Pancreas (tissue), 10 donors: ENCODE results near the gene NAV3. TPM values are rescaled to one million over a fixed set of nuclear protein-coding genes. Genes with fewer than 3 reads are reported as not detected.
"Not testable (repeated sequence)": the region's sequence is repeated elsewhere in the genome, so short reads cannot be mapped to it uniquely, and the experiment has no call there.

ENCODE experiments used
- ATAC-seq, 4 donors: fragments of 200-7000 bp; cut with Tn5 transposase; one replicate each; pipeline versions ENCODE4 v1.8.0 to v1.9.1; 2020; ENCODE audit warnings: mild to moderate bottlenecking in 4 of 4, moderate library complexity in 4 of 4
- DNase-seq, 6 donors: peaks; one replicate each; pipeline ENCODE4 v3.0.0-alpha.2; 2020
- FAIRE-seq: peaks from 2 replicates; lab custom pipeline; 2012; peaks lifted over from hg19 to GRCh38; lab: Jason Lieb, UNC
- H3K27ac ChIP-seq, 4 donors: fragments of 200-600 bp; sonication (generic); 1 replicate in 3 of 4; 2 replicates in 1 of 4; pipeline versions ENCODE4 v1.5.0 to v1.8.0; 2020
- H3K27me3 ChIP-seq, 4 donors: fragments of 200-600 bp; one replicate each; pipeline ENCODE4 v1.8.0; 2021
- H3K36me3 ChIP-seq, 3 donors: fragments of 200-600 bp; sonication (generic) in 1 of 3; one replicate each; pipeline versions ENCODE4 v1.5.0 to v1.8.0; 2020 to 2021
- H3K4me1 ChIP-seq, 3 donors: fragments of 200-600 bp; one replicate each; pipeline ENCODE4 v1.8.0; 2021
- H3K4me3 ChIP-seq, 4 donors: fragments of 200-600 bp; sonication (generic) in 2 of 4; one replicate each; pipeline versions ENCODE4 v1.5.0 to v1.8.0; 2020 to 2021
- H3K9me3 ChIP-seq, 4 donors: fragments of 200-600 bp; one replicate each; pipeline ENCODE4 v1.8.0; 2021
- WGBS, 2 donors: extraction: QIAGEN DNeasy Blood & Tissue Kit; methylation state at CpG; one replicate each; pipeline ENCODE4 v1.1.7; 2013; 5-methylcytosine and 5-hydroxymethylcytosine counted together
- intact Hi-C, 3 donors: fragments of 100-400 bp; cut with DNase I; formaldehyde crosslinking; loops; one replicate each; pipeline versions ENCODE4 v1.11.1 to v1.14.2; 2022
- polyA plus RNA-seq, 2 donors: library from polyadenylated mRNA; stranded (reverse); fragments of 200-250 nt; gene quantifications; one replicate each; pipeline ENCODE4 v1.2.3, GENCODE V29; 2013
- total RNA-seq, 6 donors: library from RNA; stranded (reverse); fragmentation: NEBNext Ultra II Directional in 4 of 6; extraction: Animal tissue kit (Norgen Biotek cat#: 25700) in 4 of 6; gene quantifications; one replicate each; pipeline versions ENCODE4 v1.2.1 to v1.2.4, GENCODE V29; 2021 to 2023
- TF ChIP-seq, protein P1 (sequence below), 4 donors: fragments of 200-600 bp; sonication (generic) in 3 of 4; IDR thresholded peaks; one replicate each; pipeline versions ENCODE4 v1.5.0 to v1.8.0; 2021; ENCODE audit warnings: antibody characterized with exemption in 4 of 4
- donor health status: healthy with polysubstance abuse.
- donor health status: DM: no; HTN: no; CAD: no; lungs with moderate emphysema.
- donor health status: DM: no; HTN: no; CAD: no.
- donor health status: control.
- donor health status: control.
- donor health status: Bipolar disorder and iron deficiency.
- donor health status: DM: yes; HTN: yes; CAD: no.
- donor health status: DM: no; HTN: no; CAD: no.
- donor health status: DM: no; HTN: no; CAD: no.
- donor health status: DM: yes; HTN: yes; CAD: no.

Gene NAV3
- total and polyA plus RNA-seq, 8 donors: 0.46 to 3.7 (median 0.68) TPM

DNA sequence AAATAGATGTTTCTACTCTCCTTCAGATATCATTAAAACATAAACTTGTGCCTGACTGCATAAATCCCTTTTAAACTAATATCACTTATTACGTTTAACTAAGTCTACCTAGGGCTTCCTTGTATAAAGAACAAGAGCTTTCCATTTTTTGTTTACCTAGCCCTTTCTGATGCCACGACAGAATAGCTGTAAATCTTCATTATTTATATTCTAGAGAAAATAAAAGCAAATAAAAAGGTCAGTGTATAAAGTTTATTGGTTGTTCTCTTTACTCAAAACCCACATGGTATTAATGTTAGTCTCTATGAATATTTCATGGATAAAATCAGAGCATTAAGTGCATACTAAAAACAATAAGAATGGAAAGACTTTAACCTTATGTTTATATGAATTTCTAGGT, 269.1 kb downstream of the NAV3 start:
- ATAC-seq (no peak), DNase-seq (no peak), FAIRE-seq (no peak)
- Histone ChIP-seq H3K9me3 (no peaks in the 10 kb centered on the region), H3K27ac (no peak overlapping the region), H3K4me1 (no peaks in the 10 kb centered on the region), H3K27me3 (no peaks in the 10 kb centered on the region), H3K36me3 (no peaks in the 10 kb centered on the region), H3K4me3 (no peak overlapping the region)
- WGBS, 2 donors: 19 to 55% methylated on average over 2 of the region's 2 CpGs
- intact Hi-C loops: no loop called here
- TF ChIP-seq, protein P1, sequence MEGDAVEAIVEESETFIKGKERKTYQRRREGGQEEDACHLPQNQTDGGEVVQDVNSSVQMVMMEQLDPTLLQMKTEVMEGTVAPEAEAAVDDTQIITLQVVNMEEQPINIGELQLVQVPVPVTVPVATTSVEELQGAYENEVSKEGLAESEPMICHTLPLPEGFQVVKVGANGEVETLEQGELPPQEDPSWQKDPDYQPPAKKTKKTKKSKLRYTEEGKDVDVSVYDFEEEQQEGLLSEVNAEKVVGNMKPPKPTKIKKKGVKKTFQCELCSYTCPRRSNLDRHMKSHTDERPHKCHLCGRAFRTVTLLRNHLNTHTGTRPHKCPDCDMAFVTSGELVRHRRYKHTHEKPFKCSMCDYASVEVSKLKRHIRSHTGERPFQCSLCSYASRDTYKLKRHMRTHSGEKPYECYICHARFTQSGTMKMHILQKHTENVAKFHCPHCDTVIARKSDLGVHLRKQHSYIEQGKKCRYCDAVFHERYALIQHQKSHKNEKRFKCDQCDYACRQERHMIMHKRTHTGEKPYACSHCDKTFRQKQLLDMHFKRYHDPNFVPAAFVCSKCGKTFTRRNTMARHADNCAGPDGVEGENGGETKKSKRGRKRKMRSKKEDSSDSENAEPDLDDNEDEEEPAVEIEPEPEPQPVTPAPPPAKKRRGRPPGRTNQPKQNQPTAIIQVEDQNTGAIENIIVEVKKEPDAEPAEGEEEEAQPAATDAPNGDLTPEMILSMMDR (IDR thresholded peaks at IDR 0.05): no peak

DNA sequence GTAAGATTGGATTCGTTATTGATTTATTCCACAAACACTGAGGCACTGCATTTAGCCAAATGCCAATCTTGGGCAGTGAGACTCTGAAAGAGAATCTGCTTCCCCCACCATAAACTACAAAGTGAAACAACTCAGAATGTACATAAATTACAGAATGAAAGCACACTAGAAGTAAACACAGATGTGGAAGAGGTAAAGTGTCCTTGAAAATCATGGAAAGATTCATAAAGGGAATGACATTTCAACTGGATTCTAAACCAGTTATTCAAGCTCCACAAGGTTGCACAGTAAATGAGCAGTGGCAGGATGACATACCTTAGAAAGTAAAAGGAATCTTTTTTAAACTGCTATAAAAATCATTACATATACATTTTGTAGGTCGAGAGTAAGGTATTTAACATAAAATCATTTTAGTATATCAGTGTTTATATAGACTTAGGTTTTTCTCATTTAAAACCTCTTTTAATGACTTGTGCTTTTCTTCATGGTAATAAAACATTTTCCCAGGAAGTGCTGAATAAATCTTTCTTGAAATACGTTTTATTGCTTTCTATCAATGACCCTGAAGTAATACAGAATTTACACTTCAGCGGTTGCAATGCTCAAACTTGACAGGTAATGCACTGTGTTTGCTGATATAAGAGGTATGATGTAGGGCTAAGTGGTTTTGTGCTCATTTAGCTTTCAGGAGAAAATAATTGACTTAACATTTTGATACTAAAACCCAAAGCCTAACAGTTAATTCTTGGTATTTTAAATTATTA, 270.6 kb downstream of the NAV3 start:
- no peak for DNase-seq
- peak in 2 of 4 donors; percentile 64 to 75 for ATAC-seq
- Histone ChIP-seq H3K9me3 (no peaks in the 10 kb centered on the region), H3K36me3 (no peaks in the 10 kb centered on the region), H3K27ac (no peak overlapping the region), H3K27me3 (no peaks in the 10 kb centered on the region), H3K4me3 (no peak overlapping the region), H3K4me1 (no peaks in the 10 kb centered on the region)
- intact Hi-C loops: no loop called here
- TF ChIP-seq, protein P1 (IDR thresholded peaks at IDR 0.05): no peak
- no peak for FAIRE-seq
- 10 to 13% methylated on average over 4 of the region's 4 CpGs for WGBS, 2 donors

GRCh38 chr12:78101946-78102635, 271.4 kb downstream of the NAV3 start:
- Histone ChIP-seq H3K4me1 (no peaks in the 10 kb centered on the region), H3K27me3 (no peaks in the 10 kb centered on the region), H3K27ac (no peak overlapping the region), H3K36me3 (no peaks in the 10 kb centered on the region), H3K4me3 (no peak overlapping the region), H3K9me3 (no peaks in the 10 kb centered on the region)
- 44 to 78% methylated on average over 4 of the region's 4 CpGs for WGBS, 2 donors
- DNase-seq (no peak), FAIRE-seq (peak; percentile 26), ATAC-seq (peak in 2 of 4 donors; percentile 15 to 44)
- intact Hi-C loops: no loop called here
- TF ChIP-seq, protein P1 (IDR thresholded peaks at IDR 0.05): no peak

- H3K27me3 ChIP-seq, FAIRE-seq, intact Hi-C loops, H3K4me1 ChIP-seq, DNase-seq, ATAC-seq, H3K4me3 ChIP-seq, H3K9me3 ChIP-seq, H3K36me3 ChIP-seq, H3K27ac ChIP-seq: not testable (repeated sequence)
- 93% methylated on average over 2 of the region's 2 CpGs for WGBS, 2 donors
Observed at GRCh38 chr12:78102801-78103200, 272.1 kb downstream of the NAV3 start.

GRCh38 chr12:78115889-78116288, 285.2 kb downstream of the NAV3 start:
- Histone ChIP-seq H3K36me3 (no peaks in the 10 kb centered on the region), H3K27me3 (no peaks in the 10 kb centered on the region), H3K9me3 (no peaks in the 10 kb centered on the region), H3K4me1 (no peaks in the 10 kb centered on the region), H3K27ac (no peak overlapping the region), H3K4me3 (no peak overlapping the region)
- TF ChIP-seq, protein P1 (IDR thresholded peaks at IDR 0.05): no peak
- intact Hi-C loops: no loop called here
- ATAC-seq (no peak), FAIRE-seq (no peak), DNase-seq (no peak)
- WGBS, 2 donors: 48 to 54% methylated on average over 1 of the region's 1 CpG
